ENCODE results near the gene IL13RA1. TPM values are rescaled to one million over a fixed set of nuclear protein-coding genes. Genes with fewer than 3 reads are reported as not detected.

The IL13RA1 gene
- total RNA-seq, 1 donor from 2014 or later = 41.8 TPM

GRCh38 chrX:118751950-118752783 lies 24.8 kb downstream of the IL13RA1 start:
- Mint-ChIP-seq H3K4me1 (ENCODE audit: unreplicated experiment) (peaks cover 20% of the 10 kb centered on the region), H3K36me3 (ENCODE audit: low read depth, unreplicated experiment) (peaks cover 10% of the 10 kb centered on the region), H3K9me3 (ENCODE audit: unreplicated experiment) (no peaks in the 10 kb centered on the region), H3K4me3 (ENCODE audit: unreplicated experiment) (peak overlapping the region; percentile 23), H3K27me3 (ENCODE audit: unreplicated experiment) (peaks cover 4% of the 10 kb centered on the region), H3K27ac (ENCODE audit: unreplicated experiment) (peak overlapping the region; percentile 94)
- TF ChIP-seq, protein P1, sequence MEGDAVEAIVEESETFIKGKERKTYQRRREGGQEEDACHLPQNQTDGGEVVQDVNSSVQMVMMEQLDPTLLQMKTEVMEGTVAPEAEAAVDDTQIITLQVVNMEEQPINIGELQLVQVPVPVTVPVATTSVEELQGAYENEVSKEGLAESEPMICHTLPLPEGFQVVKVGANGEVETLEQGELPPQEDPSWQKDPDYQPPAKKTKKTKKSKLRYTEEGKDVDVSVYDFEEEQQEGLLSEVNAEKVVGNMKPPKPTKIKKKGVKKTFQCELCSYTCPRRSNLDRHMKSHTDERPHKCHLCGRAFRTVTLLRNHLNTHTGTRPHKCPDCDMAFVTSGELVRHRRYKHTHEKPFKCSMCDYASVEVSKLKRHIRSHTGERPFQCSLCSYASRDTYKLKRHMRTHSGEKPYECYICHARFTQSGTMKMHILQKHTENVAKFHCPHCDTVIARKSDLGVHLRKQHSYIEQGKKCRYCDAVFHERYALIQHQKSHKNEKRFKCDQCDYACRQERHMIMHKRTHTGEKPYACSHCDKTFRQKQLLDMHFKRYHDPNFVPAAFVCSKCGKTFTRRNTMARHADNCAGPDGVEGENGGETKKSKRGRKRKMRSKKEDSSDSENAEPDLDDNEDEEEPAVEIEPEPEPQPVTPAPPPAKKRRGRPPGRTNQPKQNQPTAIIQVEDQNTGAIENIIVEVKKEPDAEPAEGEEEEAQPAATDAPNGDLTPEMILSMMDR (IDR thresholded peaks at IDR 0.05; ENCODE audit: unreplicated experiment) = no peak
- no peak for DNase-seq (ENCODE audit: low spot score)

- H3K36me3 Mint-ChIP-seq (ENCODE audit: low read depth, unreplicated experiment) = peaks cover 13% of the 10 kb centered on the region
- no peak for DNase-seq (ENCODE audit: low spot score)
- no peaks in the 10 kb centered on the region for H3K9me3 Mint-ChIP-seq (ENCODE audit: unreplicated experiment)
- no peak overlapping the region for H3K27ac Mint-ChIP-seq (ENCODE audit: unreplicated experiment)
- H3K27me3 Mint-ChIP-seq (ENCODE audit: unreplicated experiment) = peaks cover 4% of the 10 kb centered on the region
- H3K4me3 Mint-ChIP-seq (ENCODE audit: unreplicated experiment) = no peak overlapping the region
- TF ChIP-seq, protein P1 (IDR thresholded peaks at IDR 0.05; ENCODE audit: unreplicated experiment) = no peak
- H3K4me1 Mint-ChIP-seq (ENCODE audit: unreplicated experiment) = peaks cover 18% of the 10 kb centered on the region
Observed at GRCh38 chrX:118755633-118756032, 28.2 kb downstream of the IL13RA1 start.

DNA sequence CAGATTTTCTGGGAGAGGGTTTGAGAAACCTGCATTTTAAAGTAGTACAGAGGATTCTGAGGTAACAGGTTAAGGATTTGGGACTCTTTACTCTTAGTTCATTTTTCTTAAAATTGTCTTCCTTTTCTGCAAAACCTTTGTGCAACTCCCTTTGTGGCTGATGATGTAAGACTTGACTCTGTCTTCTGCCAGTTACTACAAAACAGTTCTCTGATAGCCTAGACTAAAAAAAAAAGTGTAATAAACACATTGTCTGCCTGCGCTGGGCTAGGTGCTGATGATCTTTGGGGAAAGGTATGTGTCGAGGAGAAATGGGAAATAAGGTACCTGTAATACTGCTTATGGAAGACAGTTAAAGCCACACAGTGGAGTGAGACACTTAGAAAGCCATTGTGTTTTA lies 28.7 kb downstream of the IL13RA1 start:
- no peak overlapping the region for H3K4me3 Mint-ChIP-seq (ENCODE audit: unreplicated experiment)
- no peaks in the 10 kb centered on the region for H3K9me3 Mint-ChIP-seq (ENCODE audit: unreplicated experiment)
- H3K27ac Mint-ChIP-seq (ENCODE audit: unreplicated experiment) = no peak overlapping the region
- no peak for DNase-seq (ENCODE audit: low spot score)
- peaks cover 15% of the 10 kb centered on the region for H3K4me1 Mint-ChIP-seq (ENCODE audit: unreplicated experiment)
- H3K27me3 Mint-ChIP-seq (ENCODE audit: unreplicated experiment) = peaks cover 4% of the 10 kb centered on the region
- TF ChIP-seq, protein P1 (IDR thresholded peaks at IDR 0.05; ENCODE audit: unreplicated experiment) = no peak
- H3K36me3 Mint-ChIP-seq (ENCODE audit: low read depth, unreplicated experiment) = peaks cover 13% of the 10 kb centered on the region

- no peaks in the 10 kb centered on the region for H3K4me1 Mint-ChIP-seq (ENCODE audit: unreplicated experiment)
- DNase-seq (ENCODE audit: low spot score) = no peak
- no peaks in the 10 kb centered on the region for H3K27me3 Mint-ChIP-seq (ENCODE audit: unreplicated experiment)
- TF ChIP-seq, protein P1 (IDR thresholded peaks at IDR 0.05; ENCODE audit: unreplicated experiment) = no peak
- no peak overlapping the region for H3K27ac Mint-ChIP-seq (ENCODE audit: unreplicated experiment)
- H3K9me3 Mint-ChIP-seq (ENCODE audit: unreplicated experiment) = no peaks in the 10 kb centered on the region
- peaks cover 7% of the 10 kb centered on the region for H3K36me3 Mint-ChIP-seq (ENCODE audit: low read depth, unreplicated experiment)
- no peak overlapping the region for H3K4me3 Mint-ChIP-seq (ENCODE audit: unreplicated experiment)
Observed at GRCh38 chrX:118758511-118758910, 31.1 kb downstream of the IL13RA1 start.

GRCh38 chrX:118760025-118760424 lies 32.6 kb downstream of the IL13RA1 start:
- Mint-ChIP-seq H3K4me3 (ENCODE audit: unreplicated experiment) (no peak overlapping the region), H3K4me1 (ENCODE audit: unreplicated experiment) (no peaks in the 10 kb centered on the region), H3K27ac (ENCODE audit: unreplicated experiment) (no peak overlapping the region), H3K9me3 (ENCODE audit: unreplicated experiment) (no peaks in the 10 kb centered on the region), H3K27me3 (ENCODE audit: unreplicated experiment) (no peaks in the 10 kb centered on the region), H3K36me3 (ENCODE audit: low read depth, unreplicated experiment) (peaks cover 3% of the 10 kb centered on the region)
- TF ChIP-seq, protein P1 (IDR thresholded peaks at IDR 0.05; ENCODE audit: unreplicated experiment) = no peak
- DNase-seq (ENCODE audit: low spot score) = no peak

Data from endothelial cell (in vitro differentiated cells).